ENCODE results near the gene SLX4IP.

The SLX4IP gene

GRCh38 chr20:10654630-10655029, 219.5 kb downstream of the SLX4IP start:
- no peak for DNase-seq

GRCh38 chr20:10655720-10656669, 220.9 kb downstream of the SLX4IP start:
- no peak for DNase-seq

GRCh38 chr20:10657453-10657852, 222.3 kb downstream of the SLX4IP start:
- DNase-seq = no peak

DNA sequence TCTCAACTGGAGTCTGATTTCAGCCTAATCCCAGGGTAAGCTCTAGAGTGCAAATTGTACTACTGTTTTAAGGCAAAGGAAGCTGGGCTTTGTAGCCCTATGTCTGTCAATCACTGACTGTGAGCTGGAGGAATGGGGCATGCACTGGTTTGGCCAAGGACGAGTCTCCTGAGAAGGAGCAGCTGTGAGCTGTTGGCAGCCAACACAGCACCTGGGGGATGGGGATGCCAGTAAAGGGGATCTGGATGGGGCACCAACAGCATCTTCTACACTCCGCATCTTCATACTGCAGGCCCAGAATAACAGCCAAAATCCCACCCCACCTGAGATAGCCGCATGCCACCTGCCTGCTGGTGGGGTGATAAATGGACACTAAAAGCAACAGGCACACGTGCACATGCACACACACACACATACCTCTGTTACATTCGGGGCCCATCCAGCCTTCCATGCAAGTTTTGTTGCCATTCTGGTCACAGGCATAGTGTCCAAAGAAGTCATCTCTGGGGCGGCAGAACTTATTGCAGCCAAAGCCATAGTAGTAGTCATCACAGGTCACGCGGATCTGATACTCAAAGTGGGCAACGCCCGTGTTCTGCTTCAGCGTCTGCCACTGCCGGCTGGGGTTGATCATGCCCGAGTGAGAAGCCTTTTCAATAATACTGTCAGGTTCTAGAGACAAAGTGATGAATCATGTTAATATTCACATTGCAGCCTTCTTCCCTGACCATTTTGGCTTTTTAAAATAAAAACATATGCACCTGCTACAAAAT, 223.1 kb downstream of the SLX4IP start:
- DNase-seq = no peak

DNA sequence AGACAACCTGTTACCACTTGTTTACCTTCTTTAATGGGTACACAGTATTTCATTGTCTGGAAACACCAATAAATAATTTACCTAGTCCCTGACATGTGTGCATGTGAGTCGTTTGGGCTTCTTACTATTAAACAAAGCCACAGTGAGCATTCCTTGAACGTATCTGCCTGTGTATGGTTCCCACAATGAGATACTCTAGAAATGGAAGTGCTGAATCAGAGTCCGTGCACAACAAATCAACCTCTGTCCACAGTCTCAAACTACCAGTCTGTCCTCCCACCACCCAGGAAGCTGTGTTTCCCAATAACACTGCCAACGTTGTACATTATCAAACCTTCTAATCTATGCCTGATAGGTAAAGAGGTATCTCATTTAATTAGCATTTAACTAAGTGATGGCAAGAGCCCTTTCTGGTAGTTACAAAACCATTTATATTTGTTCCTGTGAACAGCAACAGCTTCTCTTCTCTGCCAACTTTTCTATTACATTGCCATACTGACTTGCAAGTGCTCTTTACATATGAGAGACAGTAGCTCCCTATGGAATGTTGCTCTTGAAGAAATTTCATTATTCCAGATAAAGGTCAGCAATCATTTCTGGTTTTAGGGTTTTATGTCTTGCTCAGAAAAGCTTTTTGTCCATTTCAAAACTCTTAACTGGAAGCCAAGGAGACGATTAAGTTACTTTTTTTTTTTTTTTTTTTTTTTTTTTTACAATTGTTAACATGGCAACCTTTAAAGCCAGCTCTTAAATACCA, 223.9 kb downstream of the SLX4IP start:
- no peak for DNase-seq

- DNase-seq = no peak
Observed at GRCh38 chr20:10659651-10660601, 224.8 kb downstream of the SLX4IP start.

DNA sequence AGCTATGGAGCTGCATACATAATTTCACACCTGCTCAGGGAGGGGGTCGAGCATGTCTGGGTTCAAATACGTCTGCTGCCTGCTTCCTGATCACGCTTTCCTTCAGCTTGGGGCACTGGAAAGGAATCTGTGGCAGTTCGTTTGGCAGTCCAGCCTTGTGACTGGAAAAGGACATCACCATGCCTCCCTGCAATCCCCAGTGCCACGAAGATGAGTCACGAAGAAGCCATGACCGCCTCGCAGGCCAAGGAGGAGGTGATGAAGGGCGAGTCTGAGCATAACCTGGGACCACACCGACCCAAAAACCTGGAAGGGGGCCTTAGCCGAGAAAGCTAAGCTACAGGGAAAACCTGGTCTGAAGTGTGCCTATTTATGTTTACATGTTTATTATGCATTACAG, 225.6 kb downstream of the SLX4IP start:
- no peak for DNase-seq

DNA sequence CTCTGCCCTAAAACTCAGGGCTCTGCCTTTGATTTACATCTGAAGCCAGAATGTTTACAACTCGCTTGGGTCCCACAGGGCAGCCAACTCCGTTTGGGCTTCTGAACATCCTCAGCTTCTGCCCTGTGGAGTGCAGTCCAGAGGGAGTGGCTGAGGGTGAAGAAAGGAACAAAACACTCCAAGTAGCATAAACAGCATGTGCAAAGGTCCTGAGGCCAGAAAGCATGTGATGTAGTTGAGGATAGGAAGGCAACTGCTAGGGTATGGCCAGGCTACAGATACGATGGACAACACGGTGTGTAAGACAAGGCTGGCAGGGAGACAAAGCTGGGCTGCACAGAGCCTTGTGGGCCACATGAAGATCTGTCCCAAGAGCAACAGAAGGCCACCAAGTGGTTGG, 226.2 kb downstream of the SLX4IP start:
- no peak for DNase-seq

DNA sequence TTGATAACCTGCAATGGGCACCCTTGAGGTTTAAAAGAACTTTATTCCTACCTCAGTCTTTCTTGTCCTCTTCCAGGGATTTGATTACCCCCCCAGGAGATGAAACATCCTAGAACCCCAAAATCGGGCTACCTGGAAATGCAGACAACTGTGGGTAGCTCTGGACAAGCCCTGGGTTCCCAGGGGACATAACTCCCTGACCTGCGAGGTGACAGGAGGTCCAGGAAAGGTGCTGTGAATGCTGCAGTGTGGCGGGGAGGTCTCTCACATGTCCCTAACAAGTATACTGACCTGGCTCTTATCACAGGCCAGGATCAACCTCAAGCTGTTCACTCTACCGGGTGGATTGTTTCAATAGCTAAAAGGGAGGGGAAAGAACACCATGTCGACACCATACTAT, 227.0 kb downstream of the SLX4IP start:
- no peak for DNase-seq

GRCh38 chr20:10662661-10663458, 227.8 kb downstream of the SLX4IP start:
- DNase-seq = no peak

DNA sequence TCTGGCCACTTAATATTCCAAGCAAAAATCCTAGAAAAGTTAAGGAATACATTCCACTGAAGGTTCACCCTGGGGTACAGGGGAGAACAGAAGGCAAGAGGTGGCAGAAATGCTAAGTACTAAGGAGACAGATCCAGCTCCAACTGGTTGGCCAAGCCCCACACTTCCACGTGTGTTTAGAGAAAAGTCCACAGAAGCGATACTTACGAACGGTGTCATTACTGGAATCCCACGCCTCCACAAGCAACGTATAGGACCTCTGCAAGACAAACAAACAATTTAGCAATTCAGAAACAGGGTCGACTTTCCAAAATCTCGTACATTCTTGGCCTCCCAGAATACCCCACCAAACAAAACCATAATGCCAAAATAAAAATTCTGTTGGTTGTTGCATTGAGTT, 228.7 kb downstream of the SLX4IP start:
- DNase-seq = no peak

- DNase-seq = no peak
Observed at GRCh38 chr20:10665027-10665561, 230.0 kb downstream of the SLX4IP start.

- no peak for DNase-seq
Observed at GRCh38 chr20:10665791-10666190, 230.7 kb downstream of the SLX4IP start.

DNA sequence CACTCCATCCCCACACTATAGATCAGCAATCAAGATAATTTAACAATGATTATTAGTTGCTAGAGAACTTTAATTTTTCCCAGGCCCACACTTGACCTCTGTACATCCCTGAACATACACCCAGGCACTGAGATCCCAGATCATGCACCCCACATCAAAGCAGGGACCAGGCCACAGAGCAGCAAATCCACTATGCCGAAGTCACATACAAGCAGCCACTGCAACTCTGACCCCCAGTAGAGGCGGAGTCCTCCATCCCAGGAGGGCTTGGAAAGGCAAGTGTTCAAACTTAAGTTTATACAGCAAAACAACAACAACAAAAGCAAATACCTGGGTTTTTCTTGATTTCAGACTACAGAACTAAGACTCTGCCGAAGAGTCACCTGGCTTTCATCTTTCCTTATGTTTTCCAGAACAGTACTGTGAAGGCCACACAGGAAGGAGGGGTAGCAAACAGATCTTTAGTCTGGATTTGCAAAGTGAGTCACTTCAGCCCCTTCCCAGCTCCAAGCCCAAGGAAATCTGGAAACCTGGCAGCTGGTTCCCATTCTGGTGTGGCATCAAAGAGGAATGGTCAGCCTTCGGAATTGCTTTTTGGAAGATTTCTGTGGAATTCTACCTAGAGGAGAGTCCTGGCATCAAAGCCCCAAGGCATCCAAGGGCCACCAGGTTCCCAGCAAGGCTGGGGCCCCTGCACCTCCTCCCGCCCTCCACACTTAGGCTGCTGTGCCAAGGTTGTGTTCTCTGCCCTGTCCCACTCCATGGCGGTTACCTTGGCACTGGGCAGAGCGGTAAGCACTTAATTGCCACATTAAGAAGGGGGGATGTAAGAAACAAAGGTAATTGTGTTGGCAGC, 231.3 kb downstream of the SLX4IP start:
- no peak for DNase-seq

- DNase-seq = no peak
Observed at GRCh38 chr20:10667077-10667401, 231.9 kb downstream of the SLX4IP start.

DNA sequence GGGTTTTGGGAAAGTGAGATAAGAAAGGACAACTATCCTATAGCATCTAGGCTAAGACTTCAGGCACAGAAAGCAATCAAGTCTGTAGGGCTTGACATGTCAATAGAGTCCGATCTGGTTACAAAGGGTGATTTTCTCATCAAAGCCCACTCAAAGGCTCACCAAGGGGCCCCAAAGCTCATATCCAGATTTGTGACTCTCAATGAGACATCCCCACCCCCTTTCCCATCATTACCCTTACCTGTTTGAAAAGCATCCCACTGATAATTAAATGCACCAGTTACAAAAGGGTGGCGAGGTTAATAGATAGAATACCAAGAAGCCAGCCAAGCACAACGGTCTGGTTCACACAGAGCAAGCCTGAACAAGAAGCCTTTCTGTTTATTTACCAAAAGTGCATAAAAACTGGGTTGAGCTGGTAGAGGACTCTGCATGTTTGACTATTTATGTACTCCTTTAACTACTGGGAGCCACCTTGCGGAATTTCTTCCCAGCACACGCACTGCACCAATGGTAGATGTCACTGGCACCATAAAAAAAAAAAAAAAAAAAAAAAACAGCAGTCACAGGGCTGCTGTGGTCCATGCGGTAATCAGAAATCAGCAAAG, 232.6 kb downstream of the SLX4IP start:
- no peak for DNase-seq

DNA sequence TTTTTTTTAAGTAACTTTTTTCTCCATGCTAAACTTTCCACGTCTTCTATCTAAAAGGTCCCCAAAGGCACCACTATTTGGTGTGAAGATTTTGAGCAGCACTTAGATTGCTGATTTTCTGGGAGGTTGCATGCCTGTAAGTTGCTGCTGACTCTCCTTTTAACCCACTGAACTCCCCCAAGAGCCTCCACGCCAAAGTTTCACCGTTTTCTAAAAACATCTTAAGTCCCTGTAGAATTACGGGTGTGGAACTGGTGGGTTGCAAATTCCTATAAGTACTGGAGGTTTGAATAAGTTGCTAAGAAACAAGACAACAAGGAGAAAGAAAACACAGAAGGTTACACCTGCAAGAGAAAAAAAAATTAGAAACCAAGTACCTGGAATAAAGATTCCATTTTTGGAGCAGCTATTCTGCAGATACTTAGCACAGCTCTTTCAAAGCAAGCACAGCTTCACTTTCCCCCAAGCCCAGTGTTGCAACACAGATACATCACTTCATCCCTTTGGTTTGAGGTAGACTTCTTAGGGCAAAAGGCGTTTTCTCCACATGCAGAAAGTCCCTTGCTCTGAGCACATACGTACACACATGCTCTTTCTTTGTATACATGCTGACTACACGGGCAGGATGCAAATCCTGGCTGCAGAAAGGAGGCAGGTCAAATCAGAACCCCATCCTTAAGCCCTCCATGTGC, 233.7 kb downstream of the SLX4IP start:
- DNase-seq = no peak

- no peak for DNase-seq
Observed at GRCh38 chr20:10669843-10670446, 234.8 kb downstream of the SLX4IP start.

All from activated CD4-positive, alpha-beta T cell treated with anti-CD3 and anti-CD28 coated beads, Interleukin-2, amount 50 U/mL, for 4 hours (primary cell).